NK-92 treated with Interleukin-12 subunit alpha and Interleukin-12 subunit beta, amount 100 ng/mL, for 24 hours (cell line): ENCODE results near the gene ANKRD40.
"Not testable (repeated sequence)": the region's sequence is repeated elsewhere in the genome, so short reads cannot be mapped to it uniquely, and the experiment has no call there.

Experiments
- DNase-seq: peaks from one replicate; lab custom pipeline; 2025; lab: John Stamatoyannopoulos, UW

The ANKRD40 gene

GRCh38 chr17:50707289-50708049 is at the start of gene ANKRD40:
ANKRD40 (minus strand) TSS chr17:50707914; CDS start chr17:50707654, 260 bp downstream.
- peak; percentile 66 for DNase-seq

GRCh38 chr17:50754521-50754920 is 46.8 kb upstream of the ANKRD40 start:
- no peak for DNase-seq

- no peak for DNase-seq
These were observed 41.5 kb upstream of the ANKRD40 start for GRCh38 chr17:50749245-50749644.

- DNase-seq: no peak
These were observed 37.9 kb upstream of the ANKRD40 start for GRCh38 chr17:50745631-50746030.

GRCh38 chr17:50739098-50739497 is 31.4 kb upstream of the ANKRD40 start:
- DNase-seq: no peak

- no peak for DNase-seq
These were observed 29.5 kb upstream of the ANKRD40 start for GRCh38 chr17:50737118-50737698.

- DNase-seq: no peak
These were observed 27.6 kb upstream of the ANKRD40 start for GRCh38 chr17:50735287-50735686.

- no peak for DNase-seq
These were observed 24.1 kb upstream of the ANKRD40 start for GRCh38 chr17:50731575-50732460.

GRCh38 chr17:50728881-50729765 is 21.4 kb upstream of the ANKRD40 start:
- DNase-seq: no peak

- DNase-seq: no peak
These were observed 20.4 kb upstream of the ANKRD40 start for GRCh38 chr17:50728112-50728429.

- DNase-seq: no peak
These were observed 18.3 kb upstream of the ANKRD40 start for GRCh38 chr17:50725769-50726655.

- not testable (repeated sequence) for DNase-seq
These were observed 16.9 kb upstream of the ANKRD40 start for GRCh38 chr17:50724622-50725021.

- no peak for DNase-seq
These were observed 15.0 kb upstream of the ANKRD40 start for GRCh38 chr17:50722746-50723145.

- no peak for DNase-seq
These were observed 13.7 kb upstream of the ANKRD40 start for GRCh38 chr17:50721194-50722010.

- no peak for DNase-seq
These were observed 12.4 kb upstream of the ANKRD40 start for GRCh38 chr17:50719924-50720794.

- DNase-seq: peak; percentile 88
These were observed 11.6 kb upstream of the ANKRD40 start, which contains the start of gene LUC7L3 for GRCh38 chr17:50719144-50719923. LUC7L3 (plus strand) TSS chr17:50719603; CDS start chr17:50719733, 130 bp downstream.

GRCh38 chr17:50715471-50715870 is 7.8 kb upstream of the ANKRD40 start:
- DNase-seq: no peak

GRCh38 chr17:50712641-50713040 is 4.9 kb upstream of the ANKRD40 start:
- DNase-seq: no peak
